ENCODE results near the gene ITGAE.
"Not testable (repeated sequence)": the region's sequence is repeated elsewhere in the genome, so short reads cannot be mapped to it uniquely, and the experiment has no call there.

ITGAE gene

GRCh38 chr17:3750926-3751325 lies 50.1 kb downstream of the ITGAE start:
- no peaks in the 10 kb centered on the region for H3K4me1 ChIP-seq (ENCODE audit: insufficient read depth, low read length)
- H3K9ac ChIP-seq (ENCODE audit: low read depth, low read length), result no peak overlapping the region
- H3K36me3 ChIP-seq (ENCODE audit: insufficient read depth, low read length), result no peaks in the 10 kb centered on the region
- no peaks in the 10 kb centered on the region for H3K9me3 ChIP-seq (ENCODE audit: control insufficient read depth, insufficient read depth, low read length)

GRCh38 chr17:3750296-3750695 lies 50.7 kb downstream of the ITGAE start:
- no peaks in the 10 kb centered on the region for H3K4me1 ChIP-seq (ENCODE audit: insufficient read depth, low read length)
- H3K9me3 ChIP-seq (ENCODE audit: control insufficient read depth, insufficient read depth, low read length), result no peaks in the 10 kb centered on the region
- no peak overlapping the region for H3K9ac ChIP-seq (ENCODE audit: low read depth, low read length)
- no peaks in the 10 kb centered on the region for H3K36me3 ChIP-seq (ENCODE audit: insufficient read depth, low read length)

GRCh38 chr17:3748576-3748975 lies 52.4 kb downstream of the ITGAE start:
- H3K9ac ChIP-seq (ENCODE audit: low read depth, low read length), result no peak overlapping the region
- no peaks in the 10 kb centered on the region for H3K36me3 ChIP-seq (ENCODE audit: insufficient read depth, low read length)
- H3K4me1 ChIP-seq (ENCODE audit: insufficient read depth, low read length), result no peaks in the 10 kb centered on the region
- H3K9me3 ChIP-seq (ENCODE audit: control insufficient read depth, insufficient read depth, low read length), result no peaks in the 10 kb centered on the region

GRCh38 chr17:3747805-3748204 lies 53.2 kb downstream of the ITGAE start:
- no peaks in the 10 kb centered on the region for H3K9me3 ChIP-seq (ENCODE audit: control insufficient read depth, insufficient read depth, low read length)
- H3K4me1 ChIP-seq (ENCODE audit: insufficient read depth, low read length), result no peaks in the 10 kb centered on the region
- H3K36me3 ChIP-seq (ENCODE audit: insufficient read depth, low read length), result no peaks in the 10 kb centered on the region
- no peak overlapping the region for H3K9ac ChIP-seq (ENCODE audit: low read depth, low read length)

DNA sequence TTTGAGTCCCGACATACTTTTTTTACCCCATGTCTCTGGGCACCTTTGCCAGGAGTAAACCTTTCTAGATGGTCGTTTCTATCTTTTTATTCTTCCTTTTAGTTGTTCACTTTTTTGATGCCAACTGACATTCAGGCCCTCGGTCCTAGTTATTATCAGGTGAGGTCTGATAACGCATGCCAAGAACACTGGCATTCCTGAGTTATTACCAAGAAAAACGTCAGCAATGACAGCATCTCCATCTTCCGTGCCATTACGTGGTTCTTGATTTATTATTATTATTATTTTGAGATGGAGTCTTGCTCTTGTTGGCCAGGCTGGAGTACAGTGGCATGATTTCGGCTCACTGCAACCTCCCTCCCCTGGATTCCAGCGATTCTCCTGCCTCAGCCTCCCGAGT lies 55.9 kb downstream of the ITGAE start:
- Histone ChIP-seq H3K36me3 (ENCODE audit: insufficient read depth, low read length) (no peaks in the 10 kb centered on the region), H3K4me1 (ENCODE audit: insufficient read depth, low read length) (no peaks in the 10 kb centered on the region), H3K9me3 (ENCODE audit: control insufficient read depth, insufficient read depth, low read length) (no peaks in the 10 kb centered on the region), H3K9ac (ENCODE audit: low read depth, low read length) (no peak overlapping the region)

- Histone ChIP-seq H3K9me3 (ENCODE audit: control insufficient read depth, insufficient read depth, low read length) (no peaks in the 10 kb centered on the region), H3K4me1 (ENCODE audit: insufficient read depth, low read length) (no peaks in the 10 kb centered on the region; the same call in 1 of the 2 replicates), H3K9ac (ENCODE audit: low read depth, low read length) (no peak overlapping the region), H3K36me3 (ENCODE audit: insufficient read depth, low read length) (no peaks in the 10 kb centered on the region)
Measured at GRCh38 chr17:3744014-3744413, 57.0 kb downstream of the ITGAE start.

DNA sequence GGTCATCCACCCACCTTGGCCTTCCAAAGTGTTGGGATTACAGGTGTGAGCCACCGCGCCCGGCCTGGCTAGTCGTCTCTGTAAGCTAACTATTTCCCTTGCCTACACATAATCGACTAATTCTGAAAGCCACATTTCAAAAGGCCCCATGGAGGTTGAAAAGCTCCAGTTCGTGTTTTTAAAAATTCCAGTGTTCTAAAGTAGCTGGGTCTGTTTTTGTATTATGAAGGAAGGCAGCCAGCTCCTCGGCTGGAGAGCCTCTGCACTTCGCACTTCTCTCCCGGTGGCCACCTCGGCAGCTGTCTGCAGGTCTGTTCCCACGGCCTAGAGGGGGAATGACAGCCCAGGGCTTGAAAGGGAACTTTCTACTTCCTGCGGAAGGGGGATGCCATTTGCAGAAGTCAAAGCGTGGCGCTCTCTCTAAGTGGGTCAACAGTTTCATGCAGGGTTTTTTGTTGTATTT lies 60.3 kb downstream of the ITGAE start:
- Histone ChIP-seq H3K9ac (ENCODE audit: low read depth, low read length) (no peak overlapping the region), H3K4me1 (ENCODE audit: insufficient read depth, low read length) (no peaks in the 10 kb centered on the region; the same call in 1 of the 2 replicates), H3K36me3 (ENCODE audit: insufficient read depth, low read length) (no peaks in the 10 kb centered on the region), H3K9me3 (ENCODE audit: control insufficient read depth, insufficient read depth, low read length) (no peaks in the 10 kb centered on the region)

GRCh38 chr17:3739422-3740124 lies 61.4 kb downstream of the ITGAE start:
- Histone ChIP-seq H3K4me1 (ENCODE audit: insufficient read depth, low read length) (no peaks in the 10 kb centered on the region; the same call in 1 of the 2 replicates), H3K36me3 (ENCODE audit: insufficient read depth, low read length) (no peaks in the 10 kb centered on the region), H3K9ac (ENCODE audit: low read depth, low read length) (no peak overlapping the region), H3K9me3 (ENCODE audit: control insufficient read depth, insufficient read depth, low read length) (no peaks in the 10 kb centered on the region)

DNA sequence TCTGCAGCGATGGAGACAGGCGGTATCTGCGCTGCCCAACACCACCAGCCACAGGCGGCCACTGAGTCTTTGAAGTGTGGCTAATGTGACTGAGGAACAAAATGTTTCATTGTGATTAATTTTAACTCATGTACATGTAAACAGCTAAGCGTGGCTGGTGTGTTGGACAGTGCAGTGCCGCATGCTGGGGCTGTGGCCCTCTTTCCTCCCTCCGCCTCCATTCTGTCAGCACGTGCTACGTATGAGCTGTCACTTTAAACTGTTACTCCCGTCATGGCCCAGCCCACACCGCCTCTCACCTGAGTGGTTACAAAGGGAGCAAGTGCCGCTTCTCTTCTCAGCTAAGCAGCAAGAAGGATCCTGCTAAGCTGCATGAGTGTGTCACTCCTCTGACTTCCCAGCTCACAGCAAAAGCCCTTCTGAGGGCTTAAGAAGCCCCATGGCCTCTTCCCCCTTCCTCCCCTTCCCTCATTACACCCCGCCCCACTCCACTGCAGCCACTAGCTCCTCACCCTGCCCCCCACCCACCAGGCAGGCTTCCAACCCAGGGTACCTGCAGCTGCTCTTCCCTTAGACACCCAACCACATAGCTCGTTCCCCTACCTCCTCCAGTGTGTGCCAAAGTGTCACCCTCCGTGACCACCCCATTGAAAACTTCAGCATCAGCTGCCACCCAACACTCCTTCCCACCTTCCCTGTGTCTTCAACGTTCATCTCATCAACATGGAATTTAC lies 62.3 kb downstream of the ITGAE start:
- Histone ChIP-seq H3K9ac (ENCODE audit: low read depth, low read length) (no peak overlapping the region), H3K9me3 (ENCODE audit: control insufficient read depth, insufficient read depth, low read length) (no peaks in the 10 kb centered on the region), H3K36me3 (ENCODE audit: insufficient read depth, low read length) (no peaks in the 10 kb centered on the region), H3K4me1 (ENCODE audit: insufficient read depth, low read length) (no peaks in the 10 kb centered on the region; the same call in 1 of the 2 replicates)

- Histone ChIP-seq H3K4me1 (ENCODE audit: insufficient read depth, low read length) (peaks cover 5% of the 10 kb centered on the region; the same call in 1 of the 2 replicates), H3K9ac (ENCODE audit: low read depth, low read length) (no peak overlapping the region), H3K36me3 (ENCODE audit: insufficient read depth, low read length) (no peaks in the 10 kb centered on the region), H3K9me3 (ENCODE audit: control insufficient read depth, insufficient read depth, low read length) (no peaks in the 10 kb centered on the region)
Measured at GRCh38 chr17:3735515-3735914, 65.5 kb downstream of the ITGAE start.

GRCh38 chr17:3734911-3735276 lies 66.1 kb downstream of the ITGAE start:
- not testable (repeated sequence) for H3K4me1 ChIP-seq (ENCODE audit: insufficient read depth, low read length); H3K36me3 ChIP-seq (ENCODE audit: insufficient read depth, low read length); H3K9ac ChIP-seq (ENCODE audit: low read depth, low read length); H3K9me3 ChIP-seq (ENCODE audit: control insufficient read depth, insufficient read depth, low read length)

GRCh38 chr17:3732210-3732621 lies 68.8 kb downstream of the ITGAE start:
- no peaks in the 10 kb centered on the region for H3K9me3 ChIP-seq (ENCODE audit: control insufficient read depth, insufficient read depth, low read length)
- H3K36me3 ChIP-seq (ENCODE audit: insufficient read depth, low read length), result no peaks in the 10 kb centered on the region
- H3K9ac ChIP-seq (ENCODE audit: low read depth, low read length), result no peak overlapping the region
- H3K4me1 ChIP-seq (ENCODE audit: insufficient read depth, low read length), result peaks cover 5% of the 10 kb centered on the region; the same call in 1 of the 2 replicates

GRCh38 chr17:3730881-3731429 lies 70.0 kb downstream of the ITGAE start:
- Histone ChIP-seq H3K4me1 (ENCODE audit: insufficient read depth, low read length) (peaks cover 5% of the 10 kb centered on the region; the same call in 1 of the 2 replicates), H3K9ac (ENCODE audit: low read depth, low read length) (no peak overlapping the region), H3K9me3 (ENCODE audit: control insufficient read depth, insufficient read depth, low read length) (no peaks in the 10 kb centered on the region), H3K36me3 (ENCODE audit: insufficient read depth, low read length) (peaks cover 8% of the 10 kb centered on the region; the same call in 1 of the 2 replicates)

DNA sequence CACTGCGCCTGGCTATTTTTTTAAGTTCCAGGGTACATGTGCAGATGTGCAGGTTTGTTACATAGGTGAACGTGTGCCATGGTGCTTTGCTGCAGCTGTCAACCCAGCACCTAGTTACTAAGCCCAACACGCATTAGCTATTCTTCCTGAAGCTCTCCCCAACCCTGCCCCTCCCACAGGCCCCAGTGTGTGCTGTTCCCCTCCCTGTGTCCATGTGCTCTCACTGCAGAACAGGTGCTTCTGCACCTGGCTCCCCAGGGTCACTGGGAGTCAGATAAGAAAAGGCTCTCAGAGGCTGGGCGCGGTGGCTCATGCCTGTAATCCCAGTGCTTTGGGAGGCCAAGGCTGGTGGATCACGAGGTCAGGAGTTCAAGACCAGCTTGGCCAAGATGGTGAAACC lies 71.1 kb downstream of the ITGAE start:
- Histone ChIP-seq H3K36me3 (ENCODE audit: insufficient read depth, low read length) (peaks cover 17% of the 10 kb centered on the region; the same call in 1 of the 2 replicates), H3K9ac (ENCODE audit: low read depth, low read length) (no peak overlapping the region), H3K4me1 (ENCODE audit: insufficient read depth, low read length) (peaks cover 11% of the 10 kb centered on the region; the same call in 1 of the 2 replicates), H3K9me3 (ENCODE audit: control insufficient read depth, insufficient read depth, low read length) (no peaks in the 10 kb centered on the region)

All from ES-I3 (cell line).